Coronary artery (tissue), 2 donors: ENCODE data around the gene UNC13D.

Experiments
- DNase-seq: peaks from one replicate; pipeline ENCODE4 v3.0.0-alpha.2; 2017; ENCODE audit warnings: low spot score
- H3K27ac ChIP-seq, 2 donors: fragments of 200-600 bp; sonication (generic); one replicate each; pipeline ENCODE4 v1.5.1; 2016 to 2019
- H3K4me3 ChIP-seq: fragments of 200-600 bp; sonication (generic); 2 replicates; pipeline ENCODE4 v1.5.1; 2016; ENCODE audit warnings: mild to moderate bottlenecking, moderate library complexity
- TF ChIP-seq, protein P1 (sequence below): fragments of 200-600 bp; sonication (generic); IDR thresholded peaks from one replicate; pipeline ENCODE4 v1.5.1; 2019; ENCODE audit warnings: antibody characterized with exemption

The UNC13D gene

DNA sequence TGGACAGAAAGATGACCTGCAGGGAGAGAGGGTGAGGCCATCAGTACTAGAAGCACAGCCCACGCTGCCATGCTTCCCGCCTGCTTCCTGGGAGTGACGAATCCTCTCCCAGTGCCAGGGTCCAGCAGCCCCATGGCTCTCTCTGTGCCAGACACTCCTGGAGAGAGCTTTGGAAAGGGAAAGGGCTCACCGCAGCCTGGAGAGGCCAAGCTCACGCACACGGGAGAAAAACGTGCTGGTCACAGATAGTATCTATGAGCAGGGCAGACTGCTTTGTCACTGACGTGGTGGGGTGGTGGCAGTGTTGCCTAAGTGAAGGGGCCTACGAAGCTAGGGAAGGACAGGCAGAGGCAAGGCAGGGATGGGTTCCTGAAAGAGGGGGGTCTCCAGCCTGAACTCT, 5.5 kb upstream of the UNC13D start:
- Histone ChIP-seq H3K4me3 (peak overlapping the region; percentile 10), H3K27ac (peak overlapping the region in 1 of 2 donors; percentile 96)
- no peak for DNase-seq
- TF ChIP-seq, protein P1, sequence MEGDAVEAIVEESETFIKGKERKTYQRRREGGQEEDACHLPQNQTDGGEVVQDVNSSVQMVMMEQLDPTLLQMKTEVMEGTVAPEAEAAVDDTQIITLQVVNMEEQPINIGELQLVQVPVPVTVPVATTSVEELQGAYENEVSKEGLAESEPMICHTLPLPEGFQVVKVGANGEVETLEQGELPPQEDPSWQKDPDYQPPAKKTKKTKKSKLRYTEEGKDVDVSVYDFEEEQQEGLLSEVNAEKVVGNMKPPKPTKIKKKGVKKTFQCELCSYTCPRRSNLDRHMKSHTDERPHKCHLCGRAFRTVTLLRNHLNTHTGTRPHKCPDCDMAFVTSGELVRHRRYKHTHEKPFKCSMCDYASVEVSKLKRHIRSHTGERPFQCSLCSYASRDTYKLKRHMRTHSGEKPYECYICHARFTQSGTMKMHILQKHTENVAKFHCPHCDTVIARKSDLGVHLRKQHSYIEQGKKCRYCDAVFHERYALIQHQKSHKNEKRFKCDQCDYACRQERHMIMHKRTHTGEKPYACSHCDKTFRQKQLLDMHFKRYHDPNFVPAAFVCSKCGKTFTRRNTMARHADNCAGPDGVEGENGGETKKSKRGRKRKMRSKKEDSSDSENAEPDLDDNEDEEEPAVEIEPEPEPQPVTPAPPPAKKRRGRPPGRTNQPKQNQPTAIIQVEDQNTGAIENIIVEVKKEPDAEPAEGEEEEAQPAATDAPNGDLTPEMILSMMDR = no peak

DNA sequence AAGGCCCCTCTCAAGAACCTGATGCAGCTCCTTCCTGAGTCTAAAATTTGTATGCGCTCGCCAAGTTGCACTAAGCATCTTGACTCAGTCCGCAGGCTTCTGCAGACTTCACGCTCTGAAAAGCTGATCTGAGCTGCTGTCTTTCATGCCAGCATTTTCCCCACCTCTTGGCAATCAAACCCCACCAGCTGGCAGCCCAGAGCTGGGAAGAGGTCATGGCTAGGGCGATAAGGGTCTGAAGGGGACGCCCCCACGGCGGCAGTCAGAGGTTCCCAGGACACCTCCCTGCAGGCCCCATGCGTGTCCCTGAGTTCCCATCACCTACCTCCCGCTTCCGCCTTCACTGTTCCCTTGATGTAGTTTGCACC, 5.1 kb upstream of the UNC13D start:
- peak overlapping the region; percentile 10 for H3K4me3 ChIP-seq
- TF ChIP-seq, protein P1 = no peak
- peak overlapping the region in 1 of 2 donors; percentile 96 for H3K27ac ChIP-seq
- no peak for DNase-seq

DNA sequence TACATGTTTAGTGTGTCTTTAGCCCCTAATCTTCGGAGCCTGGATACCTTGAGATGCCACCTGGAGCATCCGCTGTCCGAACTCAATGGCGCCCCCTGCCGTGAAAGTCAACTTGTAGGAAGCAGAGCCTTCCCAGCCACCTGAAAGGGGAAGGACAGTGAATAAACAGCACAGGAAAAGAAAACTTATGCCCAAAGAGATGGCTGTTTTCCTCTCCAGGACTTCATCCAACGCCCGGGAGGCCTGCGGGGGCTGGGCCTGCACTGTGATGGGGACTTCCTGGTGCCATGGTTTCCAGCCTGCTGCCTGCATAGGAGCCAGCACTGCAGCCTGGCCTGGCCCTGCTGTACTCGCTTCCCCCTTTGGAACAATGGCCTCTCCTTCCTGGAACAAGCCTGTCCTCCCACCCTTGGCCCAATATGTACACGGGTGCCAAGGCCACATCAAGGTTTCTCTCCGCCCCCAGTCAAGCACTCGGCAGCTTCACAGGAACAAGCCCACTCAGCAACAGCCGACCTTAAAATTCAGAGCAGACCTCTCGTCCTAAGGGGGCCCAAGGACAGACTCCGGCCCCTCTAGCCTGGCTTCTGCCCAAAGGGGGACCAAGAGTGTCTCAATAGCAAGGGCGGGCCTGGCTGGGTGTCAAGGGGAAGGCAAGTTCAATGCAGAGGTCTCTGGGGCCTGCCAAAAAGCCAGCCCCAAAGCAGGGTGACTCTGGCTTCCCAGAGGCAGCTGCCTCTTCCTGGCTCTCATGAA, 4.5 kb upstream of the UNC13D start:
- TF ChIP-seq, protein P1 = peak; percentile 55
- peak overlapping the region in 1 of 2 donors; percentile 96 for H3K27ac ChIP-seq

DNA sequence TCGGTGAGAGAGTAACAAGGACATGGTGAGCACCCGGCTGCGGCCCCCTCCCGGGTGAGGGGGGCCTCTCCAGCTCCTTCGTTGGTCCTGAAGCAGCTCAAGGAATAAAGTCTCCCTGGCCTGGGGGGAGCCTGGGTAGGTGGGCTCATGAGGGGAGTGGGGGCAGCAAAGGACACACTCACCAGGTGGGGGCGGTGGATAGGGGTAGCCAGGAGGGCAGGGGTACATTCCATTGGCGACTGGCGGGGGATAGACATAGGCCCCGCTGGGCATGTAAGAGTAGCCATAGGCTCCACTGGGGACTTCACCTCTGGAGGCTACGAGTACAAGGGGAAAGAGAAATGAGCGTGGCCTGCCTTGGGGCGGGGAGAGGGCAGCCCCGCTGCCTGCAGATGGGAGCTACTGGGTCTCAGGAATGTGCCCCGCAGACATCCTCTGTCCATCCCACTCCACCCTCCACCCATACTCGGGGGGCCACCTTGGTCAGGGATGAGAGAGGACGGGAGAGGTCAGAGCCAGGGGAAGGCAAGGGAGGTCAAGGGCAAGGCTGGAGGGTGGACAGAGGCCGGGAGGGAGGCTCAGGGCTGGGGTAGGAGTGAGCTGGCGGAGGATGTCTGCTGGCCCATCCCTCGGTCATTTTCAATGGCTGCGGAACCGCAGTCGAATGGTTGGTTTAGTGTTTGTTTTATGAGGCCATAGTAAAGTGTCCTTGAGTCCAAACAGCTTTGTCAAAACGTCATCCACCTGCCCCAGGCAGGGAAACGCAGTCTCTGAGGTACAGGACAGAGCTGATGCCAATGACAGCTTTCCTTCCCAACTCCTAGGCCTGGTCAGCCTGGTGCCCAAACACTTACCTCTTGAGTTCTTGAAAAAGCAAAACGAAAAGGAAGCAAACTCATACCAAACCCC, 3.7 kb upstream of the UNC13D start:
- TF ChIP-seq, protein P1 = no peak
- DNase-seq = no peak
- no peak overlapping the region for H3K4me3 ChIP-seq
- peak overlapping the region in 1 of 2 donors; percentile 96 for H3K27ac ChIP-seq

More for the DNA sequence above, 4.5 kb upstream of the UNC13D start:
- H3K4me3 ChIP-seq = peak overlapping the region; percentile 3
- no peak for DNase-seq

DNA sequence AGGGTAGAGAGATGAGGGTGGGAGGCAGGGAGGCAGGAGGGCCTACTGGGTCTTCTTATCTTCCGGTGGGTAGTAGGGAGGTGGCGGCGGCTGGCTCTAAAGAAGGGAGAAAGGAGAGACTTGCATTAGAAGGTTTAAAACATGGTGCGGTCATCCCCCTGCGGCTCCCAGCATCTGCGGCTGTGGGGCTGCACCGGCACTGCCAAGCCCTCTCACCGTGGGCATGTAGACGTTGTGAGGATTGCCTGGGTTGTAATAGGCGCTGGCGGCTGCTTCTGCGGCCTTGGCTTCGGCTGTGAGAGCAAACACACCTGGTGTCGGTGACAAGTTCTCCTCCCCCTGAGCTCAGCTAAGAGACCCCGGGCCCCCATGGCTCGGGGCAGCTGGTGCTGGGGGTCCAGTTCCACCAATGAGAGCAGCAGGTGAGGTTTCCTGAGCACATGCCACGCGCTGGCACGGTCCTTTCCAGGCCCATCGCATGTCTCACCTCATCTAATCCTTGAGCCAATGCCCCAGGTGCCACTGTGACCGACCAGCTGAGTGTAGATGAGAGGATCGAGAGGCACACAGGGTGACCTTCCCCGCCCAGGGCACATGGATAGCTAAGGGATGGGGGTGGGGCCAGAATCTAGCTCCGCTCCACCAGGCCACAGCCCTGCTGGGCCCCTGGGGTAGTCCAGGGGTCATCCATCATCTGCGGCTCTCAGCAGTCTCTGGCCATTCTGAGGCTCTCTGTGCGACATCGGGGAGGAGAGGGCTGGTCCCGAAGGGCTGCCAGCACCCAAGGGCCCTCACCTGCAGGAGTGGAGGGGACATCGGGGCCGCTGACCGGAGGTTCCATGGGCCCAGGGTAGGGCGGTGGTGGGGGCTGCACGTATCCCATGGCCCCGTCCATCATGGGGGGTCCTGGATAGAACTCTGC, 2.7 kb upstream of the UNC13D start:
- H3K27ac ChIP-seq = peak overlapping the region in 1 of 2 donors; percentile 96

More for the DNA sequence above, 2.7 kb upstream of the UNC13D start:
- TF ChIP-seq, protein P1 = no peak
- no peak for DNase-seq
- no peak overlapping the region for H3K4me3 ChIP-seq
